Measurements from ENCODE around the gene PRICKLE4.

DNA sequence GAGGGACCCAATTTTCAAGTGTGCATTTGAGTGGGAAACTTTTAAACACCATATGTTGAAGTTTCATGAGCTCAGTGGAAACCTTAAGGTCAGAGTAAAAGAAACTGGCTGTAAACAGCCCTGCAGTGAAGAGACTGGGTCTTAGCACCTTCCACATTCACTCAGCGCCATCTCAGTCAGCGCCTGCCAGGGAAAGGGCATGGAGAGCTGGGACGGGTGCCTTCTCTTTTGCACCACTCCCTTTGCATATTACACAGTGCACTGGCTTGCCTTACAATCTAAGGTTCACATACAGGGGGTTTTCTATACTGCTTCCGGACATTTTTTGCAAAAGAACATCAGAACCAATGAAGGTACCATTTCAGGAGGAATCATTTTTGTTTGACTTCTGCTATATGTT, 11.4 kb downstream of the PRICKLE4 start:
- TF ChIP-seq CTCF (IDR thresholded peaks at IDR 0.05; ENCODE audit: borderline replicate concordance, extremely low read depth, low read length, poor library complexity, severe bottlenecking) (no peak), EZH2 (IDR thresholded peaks at IDR 0.05; ENCODE audit: borderline replicate concordance, low read depth, low read length, severe bottlenecking) (no peak)

Data from DND-41 (cell line).